ENCODE results near the gene IPO13. TPM values are rescaled to one million over a fixed set of nuclear protein-coding genes. Genes with fewer than 3 reads are reported as not detected.

Gene IPO13
- total and polyA plus RNA-seq, 10 of the 15 experiments (the other 5 are each of a cell fraction or from before 2014, with no cell fraction given): 7.1 to 26.6 (median 15.9) TPM

- no peak overlapping the region for H3K9ac ChIP-seq (ENCODE audit: control insufficient read depth, insufficient read depth, low read length)
- TF ChIP-seq SIX5 (IDR thresholded peaks at IDR 0.05; ENCODE audit: low read depth, low read length, severe bottlenecking) (no peak), RB1 (IDR thresholded peaks at IDR 0.05; ENCODE audit: borderline replicate concordance) (no peak), FOXK2 (IDR thresholded peaks at IDR 0.05) (no peak), MTA3 (IDR thresholded peaks at IDR 0.05; ENCODE audit: borderline replicate concordance, low read length) (no peak), SUZ12 (IDR thresholded peaks at IDR 0.05; ENCODE audit: unreplicated experiment) (no peak)
- TF ChIP-seq, protein P1, sequence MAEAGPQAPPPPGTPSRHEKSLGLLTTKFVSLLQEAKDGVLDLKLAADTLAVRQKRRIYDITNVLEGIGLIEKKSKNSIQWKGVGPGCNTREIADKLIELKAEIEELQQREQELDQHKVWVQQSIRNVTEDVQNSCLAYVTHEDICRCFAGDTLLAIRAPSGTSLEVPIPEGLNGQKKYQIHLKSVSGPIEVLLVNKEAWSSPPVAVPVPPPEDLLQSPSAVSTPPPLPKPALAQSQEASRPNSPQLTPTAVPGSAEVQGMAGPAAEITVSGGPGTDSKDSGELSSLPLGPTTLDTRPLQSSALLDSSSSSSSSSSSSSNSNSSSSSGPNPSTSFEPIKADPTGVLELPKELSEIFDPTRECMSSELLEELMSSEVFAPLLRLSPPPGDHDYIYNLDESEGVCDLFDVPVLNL (IDR thresholded peaks at IDR 0.05; ENCODE audit: low read depth, low read length): no peak
- TF ChIP-seq, protein P2, sequence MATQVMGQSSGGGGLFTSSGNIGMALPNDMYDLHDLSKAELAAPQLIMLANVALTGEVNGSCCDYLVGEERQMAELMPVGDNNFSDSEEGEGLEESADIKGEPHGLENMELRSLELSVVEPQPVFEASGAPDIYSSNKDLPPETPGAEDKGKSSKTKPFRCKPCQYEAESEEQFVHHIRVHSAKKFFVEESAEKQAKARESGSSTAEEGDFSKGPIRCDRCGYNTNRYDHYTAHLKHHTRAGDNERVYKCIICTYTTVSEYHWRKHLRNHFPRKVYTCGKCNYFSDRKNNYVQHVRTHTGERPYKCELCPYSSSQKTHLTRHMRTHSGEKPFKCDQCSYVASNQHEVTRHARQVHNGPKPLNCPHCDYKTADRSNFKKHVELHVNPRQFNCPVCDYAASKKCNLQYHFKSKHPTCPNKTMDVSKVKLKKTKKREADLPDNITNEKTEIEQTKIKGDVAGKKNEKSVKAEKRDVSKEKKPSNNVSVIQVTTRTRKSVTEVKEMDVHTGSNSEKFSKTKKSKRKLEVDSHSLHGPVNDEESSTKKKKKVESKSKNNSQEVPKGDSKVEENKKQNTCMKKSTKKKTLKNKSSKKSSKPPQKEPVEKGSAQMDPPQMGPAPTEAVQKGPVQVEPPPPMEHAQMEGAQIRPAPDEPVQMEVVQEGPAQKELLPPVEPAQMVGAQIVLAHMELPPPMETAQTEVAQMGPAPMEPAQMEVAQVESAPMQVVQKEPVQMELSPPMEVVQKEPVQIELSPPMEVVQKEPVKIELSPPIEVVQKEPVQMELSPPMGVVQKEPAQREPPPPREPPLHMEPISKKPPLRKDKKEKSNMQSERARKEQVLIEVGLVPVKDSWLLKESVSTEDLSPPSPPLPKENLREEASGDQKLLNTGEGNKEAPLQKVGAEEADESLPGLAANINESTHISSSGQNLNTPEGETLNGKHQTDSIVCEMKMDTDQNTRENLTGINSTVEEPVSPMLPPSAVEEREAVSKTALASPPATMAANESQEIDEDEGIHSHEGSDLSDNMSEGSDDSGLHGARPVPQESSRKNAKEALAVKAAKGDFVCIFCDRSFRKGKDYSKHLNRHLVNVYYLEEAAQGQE (IDR thresholded peaks at IDR 0.05; ENCODE audit: low read depth, low read length): no peak
- 61% methylated on average over 13 of the region's 13 CpGs for WGBS (ENCODE audit: insufficient coverage, insufficient replicate concordance, low lambda C conversion rate, missing lambda C conversion rate)
- H2AFZ ChIP-seq (ENCODE audit: control insufficient read depth, low read depth, low read length): no peak overlapping the region
- no peaks in the 10 kb centered on the region for H3K79me2 ChIP-seq (ENCODE audit: control insufficient read depth, insufficient read depth, low read length)
- ATAC-seq (no peak), DNase-seq (ENCODE audit: low read depth, low spot score) (no peak), FAIRE-seq (no peak)
- no peaks in the 10 kb centered on the region for H3K4me1 ChIP-seq (ENCODE audit: control insufficient read depth, insufficient read depth, low read length)
- no peaks in the 10 kb centered on the region for H3K36me3 ChIP-seq (ENCODE audit: control insufficient read depth in 2 of 2, insufficient read depth in 2 of 2, low read length in 1 of 2)
- ChIA-PET RAD21 (ENCODE audit: unreplicated experiment) (interaction anchor here (1.9 kb wide), 1 partner anchor 24 kb away, joined by 5 read pairs; no protein-coding TSS in a partner anchor), SMC1A (ENCODE audit: uncharacterized antibody, unreplicated experiment) (no interaction called here), CTCF (interaction anchor here (1.1 to 2.3 kb wide), 2 partner anchors 8 to 78 kb away, joined by 4 to 15 read pairs; no protein-coding TSS in a partner anchor), POLR2A (no interaction called here)
- in situ Hi-C loops (cut with MboI): no loop called here
- no peaks in the 10 kb centered on the region for H4K20me1 ChIP-seq (ENCODE audit: control insufficient read depth, insufficient read depth)
- intact Hi-C loops (cut with micrococcal nuclease; ENCODE audit: unreplicated experiment): no loop called here
- no peak overlapping the region for H3K4me3 ChIP-seq
- H3K27me3 ChIP-seq (replicated peaks in 1 of 2; ENCODE audit: control insufficient read depth in 2 of 2, insufficient read depth in 2 of 2, low read length in 1 of 2): no peaks in the 10 kb centered on the region; a peak in 1 of 4 replicates
- no peak overlapping the region for H3K27ac ChIP-seq (ENCODE audit: control insufficient read depth, insufficient read depth)
- H3K4me2 ChIP-seq (ENCODE audit: control insufficient read depth, insufficient read depth): no peak overlapping the region
- no peaks in the 10 kb centered on the region for H3K9me3 ChIP-seq (replicated peaks; ENCODE audit: control insufficient read depth, insufficient read depth, low read length)
- BruUV-seq (replicated peaks): no TSS peak
These were observed 66.3 kb downstream of the IPO13 start for GRCh38 chr1:44012941-44013609.

Measured in GM12878 (cell line).